Activated CD4-positive, CD25-positive, alpha-beta regulatory T cell treated with anti-CD3 and anti-CD28 coated beads, Interleukin-2, amount 50 U/mL, for 72 hours (primary cell): ENCODE data around the gene STYX.

Experiments used
- DNase-seq: peaks from one replicate; pipeline ENCODE4 v3.0.0; 2021

Gene STYX, protein sequence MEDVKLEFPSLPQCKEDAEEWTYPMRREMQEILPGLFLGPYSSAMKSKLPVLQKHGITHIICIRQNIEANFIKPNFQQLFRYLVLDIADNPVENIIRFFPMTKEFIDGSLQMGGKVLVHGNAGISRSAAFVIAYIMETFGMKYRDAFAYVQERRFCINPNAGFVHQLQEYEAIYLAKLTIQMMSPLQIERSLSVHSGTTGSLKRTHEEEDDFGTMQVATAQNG

DNA sequence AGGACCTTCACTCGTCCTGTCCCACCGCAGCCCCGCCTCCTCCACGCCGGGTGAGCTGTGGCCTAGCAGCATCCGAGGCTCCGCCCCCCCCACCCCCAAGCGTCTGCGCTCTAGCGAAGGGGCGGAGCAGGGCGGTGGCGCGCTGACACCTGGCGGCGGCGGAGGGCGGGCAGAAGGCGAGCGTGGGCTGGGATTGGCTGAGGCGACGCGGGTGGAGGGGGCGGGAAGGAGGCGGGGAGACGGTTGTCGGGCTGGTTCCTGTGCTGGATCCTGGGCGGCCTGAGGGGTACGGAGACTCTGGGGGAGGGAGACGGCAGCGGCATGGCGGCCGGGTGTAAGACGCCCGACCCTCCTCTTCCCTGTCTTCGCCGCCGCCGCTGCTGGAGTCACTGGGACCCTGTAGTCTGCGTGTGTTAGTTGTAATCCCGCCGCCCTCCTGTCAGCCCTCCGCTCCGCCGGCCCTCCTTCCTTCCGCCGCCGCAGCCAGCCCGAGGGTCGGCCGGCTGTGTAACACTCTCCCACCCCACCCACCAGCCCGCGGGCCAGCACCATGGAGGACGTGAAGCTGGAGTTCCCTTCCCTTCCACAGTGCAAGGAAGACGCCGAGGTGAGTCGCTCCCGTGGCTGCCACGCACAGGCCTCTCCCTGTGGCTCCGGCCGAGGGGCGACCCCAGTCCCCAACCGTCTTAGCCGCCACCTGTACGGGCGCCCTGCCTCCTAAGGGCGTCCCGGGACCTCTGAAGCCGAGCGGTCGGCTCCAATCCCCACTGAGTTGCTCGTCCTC is at the start of gene STYX:
Gene STYX, plus strand, starts transcription at position 242 of the 784 bp plus-strand sequence. Its CDS starts 309 bp downstream, at position 551.
- peak; percentile 98 for DNase-seq

DNA sequence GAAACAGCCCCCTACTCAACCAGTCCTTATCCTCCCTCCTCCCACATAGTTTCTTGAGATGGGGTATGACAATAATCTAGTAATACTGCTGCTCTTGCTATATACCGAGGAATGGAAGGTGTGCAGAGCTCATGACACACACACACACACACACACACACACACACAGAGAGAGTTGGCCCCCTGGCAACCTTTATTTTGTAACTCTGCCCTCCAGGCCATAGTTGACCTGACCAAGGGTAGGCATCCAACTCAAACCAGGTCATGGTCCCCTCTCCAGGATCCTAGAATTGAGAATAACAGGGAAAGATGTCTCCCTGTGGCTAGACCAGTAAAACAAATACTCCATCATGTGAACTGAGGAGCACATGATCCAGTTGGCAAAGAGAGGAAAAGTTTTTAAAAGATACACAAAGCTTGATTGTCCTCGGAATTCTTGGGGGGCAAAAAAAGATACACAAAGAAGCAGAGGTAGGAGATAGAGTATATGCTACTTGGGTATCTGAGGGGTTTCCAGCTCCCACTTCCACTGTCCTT is 45.9 kb upstream of the STYX start:
- DNase-seq = no peak

DNA sequence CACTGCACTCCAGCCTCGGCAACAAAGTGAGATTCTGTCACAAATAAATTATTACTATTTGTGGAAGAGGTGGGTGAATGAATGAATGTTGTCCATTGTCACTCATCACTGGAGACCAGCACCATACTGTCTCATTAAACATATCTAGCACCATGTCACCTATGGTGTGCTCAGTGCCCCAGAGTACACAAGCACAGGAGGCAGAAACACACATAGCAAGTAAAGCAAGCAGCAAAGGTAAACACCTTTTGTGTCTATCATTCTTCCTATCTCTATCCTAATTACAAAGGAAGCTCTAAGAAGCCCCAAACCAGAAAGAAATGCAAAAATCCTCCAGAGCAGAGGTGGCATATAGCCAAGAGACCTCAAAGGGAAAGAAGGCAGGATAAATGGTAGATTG is 43.8 kb upstream of the STYX start:
- no peak for DNase-seq

DNA sequence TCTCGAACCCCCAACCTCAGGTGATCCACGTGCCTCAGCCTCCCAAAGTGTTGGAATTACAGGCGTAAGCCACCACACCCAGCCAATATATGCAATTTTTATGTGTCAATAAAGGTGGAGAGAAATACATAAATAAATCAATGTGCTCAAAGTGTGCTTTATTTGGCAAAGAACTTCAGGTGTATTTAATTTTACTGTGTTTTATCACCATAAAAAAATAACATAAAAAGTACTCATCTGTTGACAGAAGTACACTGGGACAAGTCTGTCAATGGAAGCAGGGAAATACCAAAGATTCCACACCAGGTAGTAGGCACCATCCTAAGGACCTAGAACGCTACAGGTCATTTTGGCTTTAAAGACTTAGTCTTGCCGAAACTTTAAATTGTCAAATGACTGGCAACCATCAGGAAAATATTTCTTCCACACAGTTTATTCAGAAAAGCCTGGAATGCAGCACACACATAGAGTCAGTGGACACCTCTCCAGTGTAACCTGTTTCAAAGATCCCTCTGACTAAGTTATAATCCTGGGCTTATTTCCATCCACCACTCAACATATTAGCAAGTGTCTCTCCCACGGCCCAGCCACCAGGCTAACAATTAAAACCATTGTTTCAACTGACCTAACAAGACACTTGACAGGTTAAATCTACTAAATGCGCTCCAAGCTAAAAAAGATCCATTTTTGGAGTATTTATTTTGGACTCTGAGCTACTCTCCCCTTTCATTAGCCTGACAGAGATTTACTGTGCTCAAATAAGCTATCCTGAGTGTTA is 38.8 kb upstream of the STYX start:
- DNase-seq = no peak

DNA sequence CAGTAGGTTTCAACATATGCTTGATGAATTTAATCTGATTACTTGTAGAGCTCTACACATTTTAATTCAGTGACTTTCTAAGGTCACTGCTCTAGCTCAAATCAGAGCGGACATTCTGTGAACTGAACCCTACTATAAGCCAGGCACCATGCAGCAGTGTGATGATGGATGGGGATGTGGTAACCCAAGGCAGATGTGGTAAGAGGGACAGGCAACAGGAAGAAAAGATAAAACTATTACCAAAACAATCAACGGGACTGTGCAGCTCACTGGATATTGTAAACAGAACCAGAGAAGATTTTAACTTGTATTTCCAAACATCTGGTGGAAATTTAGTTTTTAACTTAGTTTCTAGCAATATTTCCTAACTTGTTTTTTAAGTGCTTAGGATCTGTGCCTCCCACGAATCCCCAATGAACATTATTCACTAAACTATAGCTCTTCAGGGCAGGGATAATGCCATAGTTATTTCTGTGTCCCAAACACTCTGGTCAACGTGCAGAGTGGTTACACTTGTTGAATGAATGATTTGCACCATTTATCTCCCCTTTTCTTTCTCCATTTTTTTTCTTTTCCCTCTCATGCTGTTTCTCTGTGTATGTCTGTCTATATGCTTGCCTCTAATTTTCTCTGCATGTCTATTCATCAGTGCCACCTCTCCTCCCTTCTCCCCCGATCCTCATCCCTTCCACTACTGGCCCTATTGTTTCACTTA is 37.6 kb upstream of the STYX start:
- no peak for DNase-seq

DNA sequence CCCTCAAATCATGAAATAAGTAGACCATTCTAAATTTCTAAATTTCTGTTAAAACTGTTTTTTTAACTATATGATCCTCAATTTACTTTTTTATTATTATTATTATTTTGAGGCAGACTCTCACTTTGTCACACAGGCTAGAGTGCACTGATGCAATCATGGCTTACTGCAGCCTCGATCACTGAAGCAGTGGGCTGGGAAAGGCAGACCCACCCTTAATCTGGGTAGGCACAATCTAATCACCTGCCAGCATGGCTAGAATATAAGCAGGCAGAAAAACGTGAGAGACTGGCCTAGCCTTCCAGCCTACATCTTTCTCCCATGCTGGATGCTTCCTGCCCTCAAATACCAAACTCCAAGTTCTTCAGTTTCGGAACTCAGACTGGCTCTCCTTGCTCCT is 36.9 kb upstream of the STYX start:
- no peak for DNase-seq

DNA sequence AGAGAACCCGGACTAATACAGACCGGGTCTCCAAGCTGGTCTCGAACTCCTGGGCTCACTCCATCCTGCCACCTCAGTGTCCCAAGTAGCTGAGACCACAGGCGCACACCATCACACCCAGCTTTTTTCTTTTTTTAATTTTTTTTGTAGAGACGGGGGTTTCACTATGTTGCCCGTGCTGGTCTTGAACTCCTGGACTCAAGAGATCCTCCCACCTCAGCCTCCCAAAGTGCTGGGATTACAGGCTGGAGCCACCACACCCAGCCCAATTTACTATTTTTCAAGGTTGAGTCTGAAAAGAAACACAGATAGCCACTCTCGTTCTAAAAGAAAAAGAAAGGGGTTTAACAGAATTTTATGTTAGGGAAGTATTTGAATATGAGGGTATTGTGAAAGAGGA is 36.4 kb upstream of the STYX start:
- DNase-seq = no peak

DNA sequence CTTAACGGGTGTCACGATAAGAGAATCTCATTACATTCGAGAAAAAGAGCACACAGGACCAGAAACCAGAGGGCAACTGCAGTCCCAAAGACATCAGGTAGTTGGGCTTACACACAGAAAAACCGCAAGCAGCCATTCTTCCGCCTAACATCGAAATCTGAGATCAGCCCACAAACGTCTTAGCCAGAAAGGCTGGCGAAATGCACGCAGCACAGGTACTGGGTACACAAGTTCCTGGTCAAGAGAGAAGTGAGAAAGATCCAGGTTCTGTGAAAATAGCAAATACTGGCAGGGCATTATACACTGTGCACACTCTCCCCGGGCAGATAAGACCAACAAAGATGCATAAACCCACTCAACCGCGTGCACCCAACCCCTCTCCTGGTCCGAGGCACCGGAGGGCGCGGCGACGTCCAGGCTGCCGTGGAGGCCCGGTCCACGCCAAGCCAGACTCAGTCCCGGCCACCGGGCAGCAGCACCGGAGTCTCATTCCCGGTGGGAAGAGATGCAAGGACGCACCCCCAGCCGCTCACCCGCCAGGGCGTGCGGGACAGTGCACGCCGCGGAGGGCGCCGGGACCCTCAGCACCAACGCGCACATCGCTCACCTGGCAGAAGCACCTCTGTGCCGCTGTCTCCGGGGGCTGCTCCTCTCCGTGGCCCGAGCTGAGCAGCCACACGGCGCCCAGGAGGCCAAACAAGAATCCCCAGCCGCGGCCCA is 35.0 kb upstream of the STYX start:
- peak; percentile 45 for DNase-seq

DNA sequence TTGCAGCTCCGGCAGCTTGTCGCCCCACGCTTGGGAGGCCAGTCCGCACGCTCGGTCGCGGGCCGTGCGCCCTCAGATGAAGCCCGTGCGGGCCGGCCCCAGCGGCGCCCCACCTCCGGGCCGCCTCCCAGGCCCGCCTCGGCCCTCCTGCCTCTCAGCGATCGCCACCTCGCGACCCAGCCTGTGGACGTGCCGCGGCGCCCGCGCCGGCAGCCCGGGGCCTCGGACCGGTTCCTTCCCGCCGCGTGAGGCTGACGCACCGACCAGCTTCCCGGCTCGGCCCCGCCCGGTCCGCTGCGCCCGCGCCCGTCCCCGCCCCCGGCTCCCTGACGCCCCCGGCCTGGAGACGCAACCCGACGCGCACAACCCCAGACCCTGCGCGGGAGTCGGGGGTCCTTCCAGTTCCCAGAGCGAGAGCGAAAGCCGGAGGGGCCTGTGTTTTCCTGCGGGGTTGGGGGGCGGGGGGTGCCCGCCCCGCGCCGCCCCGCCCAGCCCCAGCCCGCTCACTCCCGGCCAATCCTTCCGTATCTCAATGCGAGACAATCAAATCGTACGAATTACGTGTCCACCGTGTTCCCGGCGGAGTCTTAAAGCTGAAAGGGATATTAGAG is 34.4 kb upstream of the STYX start, which contains the start of gene ERO1A:
Gene ERO1A, minus strand, starts transcription at position 78 of the 611 bp plus-strand sequence. Its CDS starts 77 bp downstream, at position 1.
- peak; percentile 75 for DNase-seq

DNA sequence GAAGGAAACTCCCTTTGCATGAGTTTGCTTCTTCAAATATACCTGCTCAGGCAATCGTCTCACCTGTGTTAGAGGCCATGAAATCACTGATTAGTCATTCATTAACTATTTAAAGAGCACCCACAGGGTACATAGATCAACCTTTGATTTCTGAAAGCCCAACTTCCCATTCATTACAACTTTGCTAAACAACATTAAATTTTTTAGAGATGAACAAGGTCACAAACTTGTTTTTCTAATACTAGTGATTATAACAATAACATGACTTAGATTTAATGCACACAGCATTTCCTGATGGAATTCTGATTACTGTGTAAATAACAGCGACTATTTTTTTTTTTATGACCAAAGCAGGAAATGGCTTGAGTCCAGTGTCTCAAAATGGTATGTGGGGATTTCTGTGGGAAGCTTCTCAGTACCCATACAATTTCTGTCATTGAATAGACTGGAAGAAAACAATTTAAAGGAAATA is 29.2 kb upstream of the STYX start:
- no peak for DNase-seq

DNA sequence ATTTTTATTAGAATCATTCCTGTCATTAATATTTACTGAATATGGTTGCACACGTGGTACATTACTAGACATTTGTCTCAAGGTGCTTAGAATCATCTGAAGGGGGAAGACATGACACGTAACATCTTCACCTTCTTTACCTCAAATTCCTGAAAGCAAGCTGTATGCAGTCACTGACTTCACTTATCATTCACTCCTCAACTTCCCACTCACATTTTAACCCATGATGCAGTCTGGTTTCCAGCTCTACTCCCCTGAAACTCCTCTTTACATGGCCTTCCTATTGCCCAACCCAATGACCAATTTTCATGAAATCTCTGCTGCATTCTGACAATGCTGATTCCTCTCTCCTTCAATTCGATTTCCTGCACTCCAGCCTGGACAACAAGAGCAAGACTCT is 28.7 kb upstream of the STYX start:
- DNase-seq = no peak

DNA sequence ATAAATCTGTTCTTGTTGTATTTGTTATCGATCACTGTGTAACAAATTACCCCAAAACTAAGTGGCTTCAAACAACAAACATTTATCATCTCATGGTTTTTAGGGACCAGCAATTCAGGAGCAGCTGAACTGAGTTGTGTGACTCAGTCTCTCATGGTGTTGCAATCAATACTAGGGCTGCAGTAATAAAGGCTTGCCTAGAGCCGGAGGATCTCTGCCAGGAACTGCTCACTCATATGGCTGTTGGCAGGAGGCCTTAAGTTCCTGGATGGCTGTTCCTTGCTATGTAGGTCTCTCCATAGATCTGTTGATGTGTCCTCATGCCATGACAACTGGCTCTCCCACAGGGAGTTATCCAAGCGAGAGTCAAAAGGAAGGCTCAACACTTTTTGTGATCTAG is 26.7 kb upstream of the STYX start:
- DNase-seq = no peak

DNA sequence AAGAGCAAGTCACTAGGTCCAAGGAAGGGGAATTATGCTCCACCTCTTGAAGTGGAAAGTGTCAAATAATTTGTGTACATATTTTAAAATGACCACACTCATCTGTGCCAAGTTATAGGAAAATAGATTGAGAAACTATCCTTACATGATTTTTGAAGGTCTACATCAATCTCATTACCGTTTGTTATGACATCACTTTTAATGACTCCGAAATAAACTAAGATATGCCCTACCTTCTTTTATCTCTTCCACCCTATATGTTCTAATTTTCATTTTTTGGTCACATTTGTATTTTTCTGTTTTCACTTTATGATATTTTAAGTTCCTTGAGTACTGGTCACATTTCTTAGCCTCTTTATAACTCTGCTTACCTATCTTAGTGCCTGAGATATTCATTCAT is 26.3 kb upstream of the STYX start:
- no peak for DNase-seq

DNA sequence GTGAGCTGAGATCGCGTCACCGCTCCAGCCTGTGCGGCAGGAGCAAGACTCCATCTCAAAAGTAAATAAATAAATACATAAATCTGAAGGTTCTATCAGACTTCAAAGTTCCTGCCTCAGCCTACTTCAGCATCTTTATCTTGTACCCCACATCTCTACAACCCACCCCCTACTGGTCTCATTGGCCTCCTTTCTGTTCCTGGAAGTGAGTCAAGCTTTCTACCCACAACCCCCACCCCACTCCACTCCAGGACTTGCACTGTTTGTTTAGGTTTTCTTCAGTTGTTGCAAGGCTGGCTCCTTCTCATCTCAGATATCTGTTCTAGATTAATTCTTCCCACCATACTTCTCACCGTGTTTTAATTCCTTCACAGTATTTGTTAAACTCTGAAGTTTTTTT is 23.7 kb upstream of the STYX start:
- no peak for DNase-seq

DNA sequence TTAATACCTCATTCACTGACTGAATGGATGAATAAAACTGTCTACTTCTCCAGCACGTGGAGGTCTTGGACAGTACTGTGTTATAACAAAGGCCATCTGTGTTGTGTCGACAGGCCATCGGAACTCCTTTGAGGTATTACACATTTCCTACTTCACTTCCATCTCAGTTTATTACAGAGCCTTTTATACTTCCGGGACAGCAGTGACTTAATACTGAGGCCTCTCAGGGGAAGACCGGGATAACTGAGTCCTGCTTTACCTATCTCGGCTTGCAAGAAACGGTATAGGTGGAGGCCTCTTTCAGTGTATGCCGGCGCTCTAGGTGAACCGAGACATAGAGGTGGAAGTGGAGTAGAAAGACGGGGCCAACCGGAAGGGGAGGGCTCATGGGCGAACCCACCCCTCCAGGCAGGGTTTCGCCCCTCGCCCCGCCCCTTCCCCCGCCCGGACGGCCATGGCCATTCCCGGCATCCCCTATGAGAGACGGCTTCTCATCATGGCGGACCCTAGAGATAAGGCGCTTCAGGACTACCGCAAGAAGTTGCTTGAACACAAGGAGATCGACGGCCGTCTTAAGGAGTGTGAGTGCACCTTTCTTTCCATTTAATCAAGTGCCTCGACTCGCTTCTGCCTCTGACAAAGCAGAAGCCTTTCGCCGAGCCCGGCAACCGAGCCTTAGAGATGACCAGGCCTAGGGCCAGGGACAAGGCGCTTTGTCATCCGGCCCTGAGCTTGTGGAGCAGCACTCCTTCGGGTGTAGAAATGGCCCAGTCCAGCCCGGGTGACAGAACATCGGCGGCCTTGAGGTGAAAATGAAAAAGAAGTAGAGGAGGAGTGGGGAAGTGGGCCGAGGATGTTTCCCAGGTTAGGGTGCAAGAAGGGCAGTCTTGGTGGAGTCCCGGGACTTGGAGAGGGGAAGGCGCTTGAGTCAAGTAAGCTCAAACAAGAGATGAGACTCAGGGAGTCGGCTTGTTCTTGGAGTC is 23.0 kb upstream of the STYX start, which contains the start of gene PSMC6:
Gene PSMC6, plus strand, starts transcription at position 477 of the 983 bp plus-strand sequence. Its CDS starts 20 bp downstream, at position 497.
- DNase-seq = peak; percentile 89

DNA sequence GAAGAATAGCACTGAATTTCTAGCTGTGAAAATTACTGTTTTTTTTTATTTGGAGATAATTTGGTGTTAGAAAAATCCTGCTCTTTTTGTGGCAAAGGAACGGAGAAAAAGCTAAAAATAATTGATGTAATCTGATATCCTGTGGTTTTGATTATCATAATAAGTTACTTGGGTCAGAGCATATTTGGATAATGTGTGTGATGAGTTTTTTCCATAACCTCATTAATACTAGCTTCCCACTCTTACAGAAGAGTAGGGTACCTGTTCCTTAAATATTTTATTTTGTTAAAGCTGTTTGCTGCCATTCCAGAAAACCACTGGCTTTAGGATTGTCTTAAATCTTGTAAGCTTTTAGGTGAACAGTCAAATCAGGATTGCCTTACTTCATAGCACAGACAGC is 18.3 kb upstream of the STYX start:
- no peak for DNase-seq

DNA sequence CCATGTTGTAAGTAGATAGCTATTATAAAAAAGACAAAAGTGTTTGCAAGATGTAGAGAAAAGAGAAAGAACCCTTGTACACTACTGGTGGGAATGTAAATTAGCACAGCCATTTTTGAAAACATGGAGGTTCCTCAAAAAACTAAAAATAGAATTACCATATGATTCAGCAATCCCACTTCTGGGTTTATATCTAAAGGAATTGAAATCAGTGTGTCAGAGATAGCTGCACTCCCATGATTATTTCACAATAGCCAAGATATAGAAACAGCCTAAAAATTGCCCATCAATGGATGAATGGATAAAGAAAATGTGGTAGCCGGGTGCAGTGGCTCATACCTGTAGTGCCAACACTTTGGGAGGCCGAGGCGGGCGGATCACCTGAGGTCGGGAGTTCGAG is 13.8 kb upstream of the STYX start:
- no peak for DNase-seq

DNA sequence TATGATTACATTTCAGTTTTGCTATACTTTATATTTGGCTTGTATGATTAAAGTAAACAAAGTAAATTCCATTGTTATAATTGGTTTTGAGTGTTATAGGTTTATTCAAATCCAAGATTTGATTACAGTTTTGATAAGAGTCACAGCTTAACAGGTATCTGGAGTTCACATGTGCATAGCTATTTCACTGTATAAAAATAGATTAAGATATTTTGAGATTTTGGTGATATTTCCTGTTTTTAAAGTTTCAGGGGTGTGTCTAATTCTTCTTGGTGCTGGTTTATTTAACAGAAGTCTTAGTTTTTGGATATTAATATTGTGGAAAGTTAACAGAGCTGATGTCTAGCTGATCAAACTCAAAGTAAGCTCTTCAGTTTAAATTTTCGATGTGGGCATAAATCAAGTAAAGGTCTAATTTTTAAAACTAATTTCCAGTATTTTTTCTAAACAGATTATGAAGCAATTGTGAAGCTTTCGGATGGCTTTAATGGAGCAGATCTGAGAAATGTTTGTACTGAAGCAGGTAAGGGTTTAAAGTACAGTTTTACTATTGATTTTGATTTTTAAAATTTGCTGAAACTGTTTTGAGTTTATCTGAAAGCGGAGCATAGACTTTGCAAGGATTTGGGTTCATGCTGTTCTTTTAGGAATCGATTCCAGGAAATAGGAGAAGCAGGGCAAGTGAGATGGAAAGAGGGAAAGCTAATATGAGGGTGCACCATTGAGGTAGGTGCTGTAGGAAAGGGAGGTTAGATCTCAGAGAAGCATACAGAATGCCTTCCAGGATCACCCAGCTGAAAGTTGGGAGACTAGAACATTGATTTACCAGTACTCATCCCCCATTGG is 6.2 kb upstream of the STYX start:
- no peak for DNase-seq

DNA sequence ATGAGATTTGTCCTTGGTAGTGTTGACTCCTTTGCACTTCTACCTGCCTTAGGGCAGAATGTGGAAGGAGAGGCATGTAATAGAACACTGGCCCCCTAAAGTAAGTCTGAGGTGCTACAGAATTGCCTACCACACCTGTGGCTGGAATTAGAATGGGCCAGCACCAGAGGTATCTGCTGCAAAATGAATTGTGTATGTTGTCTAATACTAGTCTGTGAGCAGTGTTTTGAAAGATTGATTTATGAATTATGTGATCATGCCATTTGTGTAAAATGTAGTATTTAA is 5.7 kb upstream of the STYX start:
- no peak for DNase-seq
